Neuron (in vitro differentiated cells): ENCODE measurements around the gene GSTT2B.
"Not testable (repeated sequence)": the region's sequence is repeated elsewhere in the genome, so short reads cannot be mapped to it uniquely, and the experiment has no call there.

ENCODE experiments used
- H2AFZ ChIP-seq: one replicate; pipeline ENCODE4 v1.6.1; 2013; ENCODE audit warnings: low read depth, mild to moderate bottlenecking, inconsistent platforms, low read length, moderate library complexity
- H3K27me3 ChIP-seq: one replicate; pipeline ENCODE4 v1.6.1; 2013; ENCODE audit warnings: low read length; ENCODE audit not compliant: insufficient read depth
- H3K36me3 ChIP-seq: one replicate; pipeline ENCODE4 v1.6.1; 2013; ENCODE audit warnings: low read length; ENCODE audit not compliant: insufficient read depth
- H3K4me1 ChIP-seq: one replicate; pipeline ENCODE4 v1.6.1; 2013; ENCODE audit warnings: low read length; ENCODE audit not compliant: insufficient read depth
- H3K4me3 ChIP-seq: 2 replicates; pipeline ENCODE4 v1.5.1; 2013; ENCODE audit warnings: mild to moderate bottlenecking, low read length, moderate library complexity
- H3K9me3 ChIP-seq: one replicate; pipeline ENCODE4 v1.6.1; 2013; ENCODE audit warnings: low read length

GSTT2B gene

DNA sequence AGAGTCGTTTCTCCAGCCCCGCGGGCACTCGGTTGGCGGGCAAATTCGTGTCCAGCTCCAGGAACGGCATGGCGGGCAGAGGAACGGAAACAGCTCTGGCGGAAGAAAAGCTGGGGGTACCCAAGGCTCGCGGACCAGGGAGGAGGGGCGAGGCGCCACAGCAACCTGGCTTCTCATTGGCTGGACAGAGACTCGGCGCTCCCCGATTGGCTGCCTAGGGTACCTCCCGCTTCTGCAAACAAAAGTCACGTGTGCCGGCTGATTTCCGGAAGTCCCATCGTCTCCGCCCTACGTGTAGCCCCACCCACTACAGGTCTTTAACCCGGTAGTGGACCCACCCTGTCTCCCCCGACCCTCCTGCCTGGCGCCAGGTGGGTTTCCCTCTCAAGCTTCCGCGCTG is 13.3 kb upstream of the GSTT2B start, which contains the start of gene DDT:
TSS of gene DDT (minus strand) at position 97 of the 400 bp plus-strand sequence. CDS start at position 70, 27 bp downstream.
- peaks cover 25% of the 10 kb centered on the region for H3K36me3 ChIP-seq
- not testable (repeated sequence) for H3K4me3 ChIP-seq, H3K4me1 ChIP-seq, H3K9me3 ChIP-seq, H2AFZ ChIP-seq, H3K27me3 ChIP-seq

DNA sequence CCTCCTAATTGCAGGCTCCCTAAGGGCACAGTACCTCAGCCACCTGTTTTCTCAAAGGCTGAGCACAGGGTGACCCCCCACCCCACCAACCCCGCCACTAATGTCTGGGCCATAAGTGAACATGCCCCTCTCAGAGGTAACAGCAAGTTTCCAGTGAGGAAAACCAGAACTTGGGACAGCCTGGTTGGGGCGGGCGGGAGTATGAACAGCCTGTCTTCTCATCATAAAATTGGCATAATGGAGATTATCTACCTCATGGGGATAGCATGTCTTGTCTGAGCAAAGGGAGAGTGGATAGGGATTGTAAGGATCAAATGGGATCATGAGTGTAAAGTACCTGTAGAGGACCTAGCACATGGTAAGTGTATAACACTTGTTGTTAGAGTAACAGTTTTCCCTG is 10.9 kb upstream of the GSTT2B start:
- H3K27me3 ChIP-seq, H2AFZ ChIP-seq, H3K9me3 ChIP-seq, H3K4me3 ChIP-seq, H3K4me1 ChIP-seq: not testable (repeated sequence)
- H3K36me3 ChIP-seq = peaks cover 29% of the 10 kb centered on the region

DNA sequence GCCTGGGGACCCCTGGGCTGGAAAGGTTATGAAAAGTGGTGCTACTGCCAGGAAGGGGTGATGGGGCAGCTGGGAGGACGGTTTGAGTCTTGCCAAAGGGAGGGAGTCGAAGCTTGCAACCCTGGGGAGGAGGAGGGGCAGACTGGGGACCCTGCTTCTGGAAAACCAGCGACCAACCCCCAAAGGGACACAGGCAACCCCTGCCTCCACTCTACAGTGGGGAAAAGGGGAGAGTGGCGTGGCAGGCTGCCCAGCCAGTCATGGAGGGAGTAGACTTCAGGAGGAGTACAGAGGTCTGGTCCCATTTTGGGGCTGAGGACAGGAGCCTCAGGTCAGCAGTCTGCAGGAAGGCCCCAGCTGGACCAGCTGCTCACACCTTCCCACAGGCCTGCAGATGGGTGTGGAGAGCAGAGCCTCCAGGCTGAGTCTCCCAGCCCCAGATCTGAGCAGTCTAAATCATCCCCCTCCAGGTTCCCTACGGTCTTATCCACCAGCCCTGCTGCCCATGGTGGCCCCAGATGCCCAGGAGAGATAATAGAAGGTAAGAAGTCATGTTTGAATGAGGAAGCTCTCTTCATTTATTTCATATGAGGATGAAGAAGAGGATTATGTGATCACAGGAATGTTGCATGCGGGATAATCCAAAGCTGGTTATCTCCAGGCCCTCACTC is 10.0 kb upstream of the GSTT2B start:
- Histone ChIP-seq H2AFZ (no peak overlapping the region), H3K4me3 (no peak overlapping the region), H3K4me1 (no peaks in the 10 kb centered on the region), H3K27me3 (no peaks in the 10 kb centered on the region), H3K9me3 (no peaks in the 10 kb centered on the region), H3K36me3 (peaks cover 29% of the 10 kb centered on the region)

DNA sequence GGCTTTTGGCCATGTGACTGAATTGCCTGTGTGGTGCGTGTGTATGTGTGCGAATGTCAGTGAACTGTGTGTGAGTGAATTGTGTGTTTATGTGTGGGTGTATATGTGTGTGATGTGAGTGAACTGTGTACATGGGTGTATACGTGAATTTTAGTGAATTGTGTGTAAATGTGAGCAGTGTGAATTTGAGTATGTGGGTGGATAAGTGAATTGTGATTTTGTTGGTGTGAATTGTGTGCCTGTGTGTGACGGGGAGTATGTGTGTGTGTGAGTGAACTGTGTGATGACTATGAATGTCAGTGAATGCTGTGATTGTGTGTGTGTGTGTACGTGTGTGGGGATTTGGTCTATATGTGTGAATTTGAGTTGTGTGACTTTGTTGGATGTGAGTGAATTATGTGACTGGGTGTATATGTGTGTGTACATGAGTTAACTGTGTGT is 9.2 kb upstream of the GSTT2B start:
- Histone ChIP-seq H3K36me3 (peaks cover 29% of the 10 kb centered on the region), H3K27me3 (no peaks in the 10 kb centered on the region), H3K4me3 (no peak overlapping the region), H3K9me3 (no peaks in the 10 kb centered on the region), H3K4me1 (no peaks in the 10 kb centered on the region), H2AFZ (no peak overlapping the region)

DNA sequence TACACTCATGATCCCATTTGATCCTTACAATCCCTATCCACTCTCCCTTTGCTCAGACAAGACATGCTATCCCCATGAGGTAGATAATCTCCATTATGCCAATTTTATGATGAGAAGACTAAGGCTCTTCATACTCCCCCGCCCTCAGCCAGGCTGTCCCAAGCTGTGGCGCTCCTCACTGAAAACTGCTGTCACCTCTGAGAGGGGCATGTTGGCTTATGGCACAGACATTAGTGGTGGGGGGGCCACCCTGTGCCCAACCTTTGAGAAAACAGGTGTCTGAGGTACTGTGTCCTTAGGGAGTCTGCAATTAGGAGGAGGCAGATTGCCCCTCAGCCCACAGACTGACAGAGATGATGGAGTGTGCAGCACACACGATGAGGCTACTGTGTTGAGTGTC is 8.1 kb upstream of the GSTT2B start:
- Histone ChIP-seq H3K4me3 (no peak overlapping the region), H2AFZ (no peak overlapping the region), H3K27me3 (no peaks in the 10 kb centered on the region), H3K9me3 (no peaks in the 10 kb centered on the region), H3K4me1 (no peaks in the 10 kb centered on the region), H3K36me3 (peaks cover 29% of the 10 kb centered on the region)

DNA sequence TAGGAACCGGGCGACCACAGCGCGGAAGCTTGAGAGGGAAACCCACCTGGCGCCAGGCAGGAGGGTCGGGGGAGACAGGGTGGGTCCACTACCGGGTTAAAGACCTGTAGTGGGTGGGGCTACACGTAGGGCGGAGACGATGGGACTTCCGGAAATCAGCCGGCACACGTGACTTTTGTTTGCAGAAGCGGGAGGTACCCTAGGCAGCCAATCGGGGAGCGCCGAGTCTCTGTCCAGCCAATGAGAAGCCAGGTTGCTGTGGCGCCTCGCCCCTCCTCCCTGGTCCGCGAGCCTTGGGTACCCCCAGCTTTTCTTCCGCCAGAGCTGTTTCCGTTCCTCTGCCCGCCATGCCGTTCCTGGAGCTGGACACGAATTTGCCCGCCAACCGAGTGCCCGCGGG is 5.6 kb upstream of the GSTT2B start, which contains the start of gene DDTL:
TSS of gene DDTL (plus strand) at position 321 of the 400 bp plus-strand sequence. CDS start at position 348, 27 bp downstream.
- H3K36me3 ChIP-seq = peaks cover 25% of the 10 kb centered on the region
- H3K27me3 ChIP-seq, H2AFZ ChIP-seq, H3K4me1 ChIP-seq, H3K4me3 ChIP-seq, H3K9me3 ChIP-seq: not testable (repeated sequence)

DNA sequence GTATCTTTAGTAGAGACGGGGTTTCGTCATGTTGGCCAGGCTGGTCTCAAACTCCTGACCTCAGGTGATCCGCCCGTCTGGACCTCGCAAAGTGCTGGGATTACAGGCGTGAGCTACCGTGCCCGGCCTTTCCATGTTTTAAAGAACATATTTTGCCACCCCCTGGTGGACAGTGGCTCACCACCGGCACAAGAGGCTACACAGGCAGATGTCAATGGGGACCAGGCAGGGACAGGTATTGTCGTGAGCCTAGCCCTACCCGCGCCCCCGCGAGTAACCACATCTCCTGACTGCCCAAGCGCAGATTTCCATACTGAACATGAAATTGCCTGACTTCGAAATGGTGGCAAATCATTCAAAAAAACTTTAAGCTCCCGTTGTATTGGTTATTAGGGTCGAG is 5.1 kb upstream of the GSTT2B start:
- not testable (repeated sequence) for H3K9me3 ChIP-seq, H3K4me1 ChIP-seq, H2AFZ ChIP-seq, H3K4me3 ChIP-seq, H3K27me3 ChIP-seq
- H3K36me3 ChIP-seq = peaks cover 20% of the 10 kb centered on the region

DNA sequence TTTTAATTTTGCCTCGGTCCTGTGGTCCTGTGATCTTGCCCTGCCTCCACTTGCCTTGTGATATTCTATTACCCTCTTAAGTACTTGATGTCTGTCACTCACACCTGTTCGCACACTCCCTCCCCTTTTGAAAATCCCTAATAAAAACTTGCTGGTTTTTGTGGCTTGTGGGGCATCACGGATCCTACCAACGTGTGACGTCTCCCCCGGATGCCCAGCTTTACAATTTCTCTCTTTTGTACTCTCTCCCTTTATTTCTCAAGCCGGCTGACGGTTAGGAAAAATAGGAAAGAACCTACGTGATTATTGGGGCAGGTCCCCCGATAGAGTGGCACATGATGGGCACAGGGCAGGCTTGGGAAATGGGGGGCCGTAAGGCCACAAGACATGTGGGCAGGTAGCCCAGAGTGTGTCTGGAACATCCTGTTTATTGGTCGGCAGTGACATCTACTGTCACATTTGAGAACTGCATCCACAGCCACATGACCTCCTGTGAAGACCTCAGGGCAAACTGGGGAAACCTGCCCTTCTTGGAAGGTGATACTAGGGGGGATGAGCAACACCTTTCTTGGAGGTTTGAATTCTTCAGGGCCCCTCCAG is 4.6 kb downstream of the GSTT2B start:
- not testable (repeated sequence) for H2AFZ ChIP-seq, H3K4me1 ChIP-seq, H3K9me3 ChIP-seq, H3K36me3 ChIP-seq, H3K4me3 ChIP-seq, H3K27me3 ChIP-seq

DNA sequence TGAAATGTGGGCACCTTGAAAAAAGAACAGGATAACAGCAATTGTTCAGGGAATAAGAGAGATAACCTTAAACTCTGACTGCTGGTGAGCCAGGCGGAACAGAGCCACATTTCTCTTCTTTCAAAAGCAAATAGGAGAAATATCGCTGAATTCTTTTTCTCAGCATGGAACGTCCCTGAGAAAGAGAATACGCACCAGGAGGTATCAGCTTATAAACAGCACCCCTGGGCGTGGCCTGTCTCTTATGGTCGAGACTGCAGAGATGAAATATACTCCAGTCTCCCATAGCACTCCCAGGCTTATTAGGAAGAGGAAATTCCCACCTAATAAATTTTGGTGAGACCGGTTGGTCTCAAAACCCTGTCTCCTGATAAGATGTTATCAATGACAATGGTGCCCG is 5.1 kb downstream of the GSTT2B start:
- not testable (repeated sequence) for H2AFZ ChIP-seq, H3K4me1 ChIP-seq, H3K4me3 ChIP-seq, H3K36me3 ChIP-seq, H3K27me3 ChIP-seq, H3K9me3 ChIP-seq

DNA sequence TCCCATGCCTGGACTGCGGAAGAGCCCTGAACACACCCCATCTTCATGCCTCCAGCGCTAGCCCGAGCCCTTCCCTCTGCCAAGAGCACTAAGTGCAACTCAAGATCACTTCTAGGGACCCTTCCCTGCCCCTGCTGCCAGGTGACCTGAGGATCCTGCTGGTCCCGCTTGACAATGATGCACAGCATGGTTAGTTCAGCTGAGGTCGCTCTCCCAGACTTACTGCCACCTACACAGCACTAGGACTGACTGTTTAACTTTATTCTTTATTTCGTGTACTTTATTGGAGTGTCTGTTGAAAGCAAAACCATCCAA is 6.0 kb downstream of the GSTT2B start:
- not testable (repeated sequence) for H3K27me3 ChIP-seq, H3K4me3 ChIP-seq, H2AFZ ChIP-seq, H3K4me1 ChIP-seq, H3K9me3 ChIP-seq, H3K36me3 ChIP-seq

DNA sequence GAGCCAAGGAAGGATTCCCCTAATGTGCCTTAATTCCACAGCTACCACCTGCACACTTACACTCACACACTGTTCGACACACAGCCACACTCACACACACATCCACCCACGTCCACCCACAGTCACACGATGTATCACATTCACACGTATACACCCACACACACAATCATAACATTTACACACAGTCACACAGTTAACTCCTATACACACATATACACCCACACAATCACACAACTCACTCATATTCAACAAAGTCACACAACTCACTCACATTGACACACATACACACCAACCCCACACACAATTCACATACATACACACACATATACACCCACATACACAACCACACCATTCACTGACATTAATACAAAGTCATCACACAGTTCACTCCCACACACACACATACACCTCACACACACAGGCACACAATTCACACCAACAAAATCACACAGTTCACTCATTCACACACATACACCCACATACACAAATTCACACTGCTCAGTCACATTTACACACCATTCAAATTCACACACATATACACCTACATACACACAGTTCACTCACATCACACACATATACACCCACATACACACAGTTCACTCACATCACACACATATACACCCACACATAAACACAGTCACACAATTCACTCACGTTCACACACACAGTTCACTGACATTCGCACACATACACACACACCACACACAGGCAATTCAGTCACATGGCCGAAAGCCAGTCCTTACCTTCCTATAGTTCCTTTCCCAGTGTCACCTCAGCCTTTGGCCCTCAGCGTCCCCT is 6.6 kb downstream of the GSTT2B start:
- H3K4me3 ChIP-seq, H3K36me3 ChIP-seq, H2AFZ ChIP-seq, H3K9me3 ChIP-seq, H3K4me1 ChIP-seq, H3K27me3 ChIP-seq: not testable (repeated sequence)

DNA sequence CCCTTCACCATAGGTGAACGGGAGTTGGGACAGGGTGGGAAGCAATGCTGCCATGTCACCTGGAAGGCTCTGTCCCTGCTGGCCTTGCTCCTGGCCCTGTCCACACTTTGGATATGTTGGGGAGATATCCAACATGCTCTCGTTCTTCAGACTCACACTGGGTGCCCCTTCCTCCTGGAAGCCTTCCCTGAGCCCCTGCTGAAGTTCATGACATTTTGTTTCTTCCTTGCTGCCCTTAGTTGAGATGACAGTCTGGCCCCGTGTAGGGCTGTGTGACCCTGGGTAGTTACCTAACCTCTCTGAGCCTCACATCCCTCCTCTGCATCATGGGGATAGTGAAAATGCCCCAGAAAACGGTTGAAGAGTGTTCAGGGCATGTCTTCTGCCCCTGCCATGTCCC is 7.5 kb downstream of the GSTT2B start:
- H2AFZ ChIP-seq, H3K27me3 ChIP-seq, H3K36me3 ChIP-seq, H3K9me3 ChIP-seq, H3K4me3 ChIP-seq, H3K4me1 ChIP-seq: not testable (repeated sequence)

DNA sequence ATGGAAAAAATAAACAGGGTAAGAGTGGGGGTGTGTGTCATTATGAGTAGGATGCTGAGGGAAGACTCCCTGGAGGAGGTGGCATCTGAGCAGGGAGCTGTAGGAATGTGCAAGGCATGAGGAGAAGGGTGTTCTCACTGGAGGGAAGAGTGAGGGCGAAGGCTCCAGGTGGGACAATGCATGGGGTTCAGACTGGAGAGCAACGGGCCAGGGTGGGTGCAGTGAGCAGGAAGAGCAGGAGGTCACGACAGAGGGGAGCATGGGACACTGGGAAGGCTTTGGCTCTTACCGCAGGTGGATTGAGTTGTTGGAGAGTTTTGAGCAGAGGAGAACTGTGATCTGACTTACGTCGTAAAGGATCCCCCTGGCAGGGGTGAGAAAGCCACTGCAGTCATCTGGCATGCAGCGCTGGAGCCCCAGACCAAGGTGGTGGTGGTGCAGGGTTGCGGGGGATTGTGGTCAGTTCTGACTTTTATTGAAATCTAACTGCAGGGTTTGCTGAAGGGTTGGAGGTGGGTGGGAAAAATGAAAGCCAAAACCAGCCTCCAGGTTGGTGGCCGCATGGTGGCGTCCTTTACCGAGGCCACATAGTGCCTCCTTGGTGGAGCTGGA is 8.1 kb downstream of the GSTT2B start:
- H2AFZ ChIP-seq, H3K9me3 ChIP-seq, H3K4me3 ChIP-seq, H3K27me3 ChIP-seq, H3K4me1 ChIP-seq, H3K36me3 ChIP-seq: not testable (repeated sequence)
